HCT116 (cell line): ENCODE data around the gene MAPK8.

Experiments
- CEBPB ChIP-seq: IDR thresholded peaks from 2 replicates; pipeline ENCODE4 v1.6.1; 2012; ENCODE audit warnings: low read depth
- CTCF ChIP-seq, 3 experiments: fragments of 200-600 bp in 1 of 3; sonication (generic) in 1 of 3; IDR thresholded peaks in 2 of 3; conservative IDR thresholded peaks in 1 of 3; 2 replicates each; pipeline ENCODE4 v1.5.1; 2012 to 2017; ENCODE audit warnings: low read depth in 2 of 3, low read length in 2 of 3, antibody characterized with exemption in 1 of 3, borderline replicate concordance in 1 of 3, control low read depth in 1 of 3, mild to moderate bottlenecking in 1 of 3, mixed read lengths in 1 of 3, mixed run types in 1 of 3, moderate library complexity in 1 of 3; ENCODE audit not compliant: insufficient read depth in 1 of 3
- EZH2 ChIP-seq: fragments of 200-600 bp; sonication (generic); IDR thresholded peaks from 2 replicates; pipeline ENCODE4 v1.6.1; 2017; ENCODE audit warnings: antibody characterized with exemption, mixed run types
- EZH2phosphoT487 ChIP-seq: fragments of 200-600 bp; IDR thresholded peaks from 2 replicates; pipeline ENCODE4 v1.6.1; 2018; ENCODE audit warnings: antibody characterized with exemption, borderline replicate concordance
- POLR2A ChIP-seq: IDR thresholded peaks from 2 replicates; pipeline ENCODE4 v1.7.0; 2011; ENCODE audit warnings: borderline replicate concordance; ENCODE audit not compliant: insufficient read depth, insufficient read length; ENCODE audit errors: extremely low read depth
- POLR2AphosphoS5 ChIP-seq: IDR thresholded peaks from 2 replicates; pipeline ENCODE4 v1.6.1; 2011; ENCODE audit warnings: mild to moderate bottlenecking, low read depth, low read length, moderate library complexity
- SIN3A ChIP-seq: IDR thresholded peaks from 2 replicates; pipeline ENCODE4 v1.6.1; 2012; ENCODE audit warnings: low read depth
- SP1 ChIP-seq: IDR thresholded peaks from 2 replicates; pipeline ENCODE4 v1.6.1; 2012; ENCODE audit warnings: low read depth
- SRF ChIP-seq: IDR thresholded peaks from 2 replicates; pipeline ENCODE4 v1.6.1; 2012; ENCODE audit warnings: low read depth
- ZFX ChIP-seq: fragments of 450-650 bp; IDR thresholded peaks from 2 replicates; pipeline ENCODE4 v1.6.1; 2017
- ZNF274 ChIP-seq: fragments of 200-500 bp; sonication (Bioruptor generic); IDR thresholded peaks from 2 replicates; pipeline ENCODE4 v1.6.1; 2014; ENCODE audit warnings: mild to moderate bottlenecking, low read depth, low read length, inconsistent platforms

GRCh38 chr10:48412081-48412480, 105.6 kb downstream of the MAPK8 start:
- TF ChIP-seq CTCF (IDR thresholded peaks at IDR 0.05 in 2 of 3, conservative IDR thresholded peaks at IDR 0.05 in 1 of 3; ENCODE audit: borderline replicate concordance in 1 of 3, insufficient read depth in 1 of 3, low read depth in 2 of 3, low read length in 2 of 3) (no peak), EZH2 (no peak), SRF (no peak), ZNF274 (no peak), POLR2A (no peak), EZH2phosphoT487 (no peak), ZFX (no peak), POLR2AphosphoS5 (no peak), SIN3A (no peak), CEBPB (no peak), SP1 (no peak)
